Pancreas (tissue), 10 donors: Measurements from ENCODE around the gene AFF1. TPM values are rescaled to one million over a fixed set of nuclear protein-coding genes. Genes with fewer than 3 reads are reported as not detected.

ENCODE experiments used
- ATAC-seq, 4 donors: fragments of 200-7000 bp; cut with Tn5 transposase; one replicate each; pipeline versions ENCODE4 v1.8.0 to v1.9.1; 2020; ENCODE audit warnings: mild to moderate bottlenecking in 4 of 4, moderate library complexity in 4 of 4
- DNase-seq, 6 donors: peaks; one replicate each; pipeline ENCODE4 v3.0.0-alpha.2; 2020
- FAIRE-seq: peaks from 2 replicates; lab custom pipeline; 2012; peaks lifted over from hg19 to GRCh38; lab: Jason Lieb, UNC
- H3K27ac ChIP-seq, 4 donors: fragments of 200-600 bp; sonication (generic); 1 replicate in 3 of 4; 2 replicates in 1 of 4; pipeline versions ENCODE4 v1.5.0 to v1.8.0; 2020
- H3K27me3 ChIP-seq, 4 donors: fragments of 200-600 bp; one replicate each; pipeline ENCODE4 v1.8.0; 2021
- H3K36me3 ChIP-seq, 3 donors: fragments of 200-600 bp; sonication (generic) in 1 of 3; one replicate each; pipeline versions ENCODE4 v1.5.0 to v1.8.0; 2020 to 2021
- H3K4me1 ChIP-seq, 3 donors: fragments of 200-600 bp; one replicate each; pipeline ENCODE4 v1.8.0; 2021
- H3K4me3 ChIP-seq, 4 donors: fragments of 200-600 bp; sonication (generic) in 2 of 4; one replicate each; pipeline versions ENCODE4 v1.5.0 to v1.8.0; 2020 to 2021
- H3K9me3 ChIP-seq, 4 donors: fragments of 200-600 bp; one replicate each; pipeline ENCODE4 v1.8.0; 2021
- WGBS, 2 donors: extraction: QIAGEN DNeasy Blood & Tissue Kit; methylation state at CpG; one replicate each; pipeline ENCODE4 v1.1.7; 2013; 5-methylcytosine and 5-hydroxymethylcytosine counted together
- intact Hi-C, 3 donors: fragments of 100-400 bp; cut with DNase I; formaldehyde crosslinking; loops; one replicate each; pipeline versions ENCODE4 v1.11.1 to v1.14.2; 2022
- polyA plus RNA-seq, 2 donors: library from polyadenylated mRNA; stranded (reverse); fragments of 200-250 nt; gene quantifications; one replicate each; pipeline ENCODE4 v1.2.3, GENCODE V29; 2013
- total RNA-seq, 6 donors: library from RNA; stranded (reverse); fragmentation: NEBNext Ultra II Directional in 4 of 6; extraction: Animal tissue kit (Norgen Biotek cat#: 25700) in 4 of 6; gene quantifications; one replicate each; pipeline versions ENCODE4 v1.2.1 to v1.2.4, GENCODE V29; 2021 to 2023
- TF ChIP-seq, protein P1 (sequence below), 4 donors: fragments of 200-600 bp; sonication (generic) in 3 of 4; IDR thresholded peaks; one replicate each; pipeline versions ENCODE4 v1.5.0 to v1.8.0; 2021; ENCODE audit warnings: antibody characterized with exemption in 4 of 4
- donor health status: healthy with polysubstance abuse.
- donor health status: DM: no; HTN: no; CAD: no; lungs with moderate emphysema.
- donor health status: DM: no; HTN: no; CAD: no.
- donor health status: control.
- donor health status: control.
- donor health status: Bipolar disorder and iron deficiency.
- donor health status: DM: yes; HTN: yes; CAD: no.
- donor health status: DM: no; HTN: no; CAD: no.
- donor health status: DM: no; HTN: no; CAD: no.
- donor health status: DM: yes; HTN: yes; CAD: no.

AFF1 gene
- total and polyA plus RNA-seq, 8 donors, result 11.8 to 62.0 (median 40.4) TPM

DNA sequence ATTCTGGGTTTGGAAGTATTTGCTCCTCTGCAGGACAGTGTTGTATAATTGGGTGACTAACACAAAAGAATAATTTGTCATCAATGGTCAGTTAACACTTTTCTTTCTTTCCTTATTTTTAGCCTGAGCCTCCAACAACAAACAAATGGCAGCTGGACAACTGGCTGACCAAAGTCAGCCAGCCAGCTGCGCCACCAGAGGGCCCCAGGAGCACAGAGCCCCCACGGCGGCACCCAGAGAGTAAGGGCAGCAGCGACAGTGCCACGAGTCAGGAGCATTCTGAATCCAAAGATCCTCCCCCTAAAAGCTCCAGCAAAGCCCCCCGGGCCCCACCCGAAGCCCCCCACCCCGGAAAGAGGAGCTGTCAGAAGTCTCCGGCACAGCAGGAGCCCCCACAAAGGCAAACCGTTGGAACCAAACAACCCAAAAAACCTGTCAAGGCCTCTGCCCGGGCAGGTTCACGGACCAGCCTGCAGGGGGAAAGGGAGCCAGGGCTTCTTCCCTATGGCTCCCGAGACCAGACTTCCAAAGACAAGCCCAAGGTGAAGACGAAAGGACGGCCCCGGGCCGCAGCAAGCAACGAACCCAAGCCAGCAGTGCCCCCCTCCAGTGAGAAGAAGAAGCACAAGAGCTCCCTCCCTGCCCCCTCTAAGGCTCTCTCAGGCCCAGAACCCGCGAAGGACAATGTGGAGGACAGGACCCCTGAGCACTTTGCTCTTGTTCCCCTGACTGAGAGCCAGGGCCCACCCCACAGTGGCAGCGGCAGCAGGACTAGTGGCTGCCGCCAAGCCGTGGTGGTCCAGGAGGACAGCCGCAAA is 179.6 kb downstream of the AFF1 start:
- no peak for FAIRE-seq
- intact Hi-C loops, result loop anchor here in 1 of 3 donors (10.0 kb wide), 1 partner anchor 190 kb away; no protein-coding TSS in a partner anchor
- no peaks in the 10 kb centered on the region for H3K4me1 ChIP-seq
- TF ChIP-seq, protein P1, sequence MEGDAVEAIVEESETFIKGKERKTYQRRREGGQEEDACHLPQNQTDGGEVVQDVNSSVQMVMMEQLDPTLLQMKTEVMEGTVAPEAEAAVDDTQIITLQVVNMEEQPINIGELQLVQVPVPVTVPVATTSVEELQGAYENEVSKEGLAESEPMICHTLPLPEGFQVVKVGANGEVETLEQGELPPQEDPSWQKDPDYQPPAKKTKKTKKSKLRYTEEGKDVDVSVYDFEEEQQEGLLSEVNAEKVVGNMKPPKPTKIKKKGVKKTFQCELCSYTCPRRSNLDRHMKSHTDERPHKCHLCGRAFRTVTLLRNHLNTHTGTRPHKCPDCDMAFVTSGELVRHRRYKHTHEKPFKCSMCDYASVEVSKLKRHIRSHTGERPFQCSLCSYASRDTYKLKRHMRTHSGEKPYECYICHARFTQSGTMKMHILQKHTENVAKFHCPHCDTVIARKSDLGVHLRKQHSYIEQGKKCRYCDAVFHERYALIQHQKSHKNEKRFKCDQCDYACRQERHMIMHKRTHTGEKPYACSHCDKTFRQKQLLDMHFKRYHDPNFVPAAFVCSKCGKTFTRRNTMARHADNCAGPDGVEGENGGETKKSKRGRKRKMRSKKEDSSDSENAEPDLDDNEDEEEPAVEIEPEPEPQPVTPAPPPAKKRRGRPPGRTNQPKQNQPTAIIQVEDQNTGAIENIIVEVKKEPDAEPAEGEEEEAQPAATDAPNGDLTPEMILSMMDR (IDR thresholded peaks at IDR 0.05), result no peak
- H3K9me3 ChIP-seq, result no peaks in the 10 kb centered on the region
- DNase-seq, result peak in 2 of 6 donors; percentile 23 to 45
- 89 to 91% methylated on average over 24 of the region's 24 CpGs for WGBS, 2 donors
- no peak overlapping the region for H3K27ac ChIP-seq
- peaks cover 0 to 52% (median 11%) of the 10 kb centered on the region in 3 donors for H3K36me3 ChIP-seq
- no peak overlapping the region for H3K4me3 ChIP-seq
- ATAC-seq, result no peak
- H3K27me3 ChIP-seq, result no peaks in the 10 kb centered on the region

DNA sequence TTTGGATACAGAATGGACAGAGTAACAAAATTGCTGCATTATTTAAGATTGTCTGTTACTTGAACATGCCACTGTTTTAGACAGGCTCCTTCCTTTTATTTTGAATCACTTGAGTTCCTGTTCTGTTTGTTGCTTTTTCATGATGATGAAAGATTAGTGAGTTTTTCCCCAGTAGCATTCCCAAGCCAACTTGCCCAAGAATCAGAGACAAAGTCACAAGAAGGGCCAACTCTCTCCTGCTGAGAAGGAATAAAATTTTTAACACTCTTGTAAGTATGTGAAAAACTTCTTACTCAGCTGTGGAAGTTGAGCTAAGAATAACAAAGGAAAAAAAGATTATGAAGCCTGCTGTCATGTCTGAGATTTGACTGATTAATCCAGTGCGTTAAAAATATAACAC is 181.4 kb downstream of the AFF1 start:
- Histone ChIP-seq H3K27ac (no peak overlapping the region), H3K36me3 (peaks cover 0 to 63% (median 11%) of the 10 kb centered on the region in 3 donors), H3K4me1 (peaks cover 0 to 2% (median 0%) of the 10 kb centered on the region in 3 donors), H3K4me3 (no peak overlapping the region), H3K27me3 (no peaks in the 10 kb centered on the region), H3K9me3 (no peaks in the 10 kb centered on the region)
- DNase-seq (no peak), ATAC-seq (no peak), FAIRE-seq (no peak)
- intact Hi-C loops, result loop anchor here in 1 of 3 donors (10.0 kb wide), 1 partner anchor 191 kb away; no protein-coding TSS in a partner anchor
- TF ChIP-seq, protein P1 (IDR thresholded peaks at IDR 0.05), result no peak
- 79 to 82% methylated on average over 1 of the region's 1 CpG for WGBS, 2 donors

DNA sequence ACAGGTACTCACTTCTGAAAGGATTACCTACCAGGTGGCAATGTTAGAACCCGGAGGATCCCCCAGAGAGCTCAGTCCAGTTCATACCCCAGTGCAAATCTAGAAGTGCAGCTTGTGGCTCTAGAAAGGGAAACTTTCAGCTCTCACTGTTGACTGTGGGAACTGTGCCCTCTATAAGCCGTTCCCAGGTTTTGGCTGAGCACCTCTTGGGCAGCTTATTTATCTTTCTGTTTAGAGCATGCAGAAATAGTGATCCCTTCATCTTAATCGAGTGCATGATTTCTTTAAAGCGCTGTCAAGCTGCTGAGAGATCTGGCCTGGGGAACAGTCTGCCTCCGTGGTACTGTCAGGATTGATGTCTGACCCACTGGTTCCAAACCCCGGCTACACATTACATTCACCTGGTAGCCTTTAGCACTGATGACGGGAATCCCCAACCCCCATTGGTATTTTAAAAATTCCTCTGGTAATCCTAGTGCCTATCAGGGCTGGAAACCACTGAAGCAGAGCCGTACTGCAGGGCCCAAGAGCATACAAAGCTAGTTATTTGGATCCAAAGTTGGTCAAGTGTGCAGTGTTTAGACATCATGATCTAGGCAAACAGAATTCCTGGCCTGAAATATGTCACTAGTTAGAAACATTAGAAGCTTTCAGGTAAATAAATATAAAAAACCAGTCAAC is 182.4 kb downstream of the AFF1 start:
- peak; percentile 23 to 54 (median 36) for ATAC-seq
- peaks cover 0 to 57% (median 11%) of the 10 kb centered on the region in 3 donors for H3K36me3 ChIP-seq
- H3K4me1 ChIP-seq, result peaks cover 0 to 6% (median 0%) of the 10 kb centered on the region in 3 donors
- no peaks in the 10 kb centered on the region for H3K9me3 ChIP-seq
- no peaks in the 10 kb centered on the region for H3K27me3 ChIP-seq
- no peak for DNase-seq
- WGBS, 2 donors, result 56 to 57% methylated on average over 8 of the region's 8 CpGs
- peak overlapping the region in 2 of 4 donors; percentile 18 to 38 for H3K27ac ChIP-seq
- intact Hi-C loops, result loop anchor here in 1 of 3 donors (10.0 kb wide), 1 partner anchor 192 kb away; no protein-coding TSS in a partner anchor
- H3K4me3 ChIP-seq, result no peak overlapping the region
- no peak for FAIRE-seq
- TF ChIP-seq, protein P1 (IDR thresholded peaks at IDR 0.05), result no peak

DNA sequence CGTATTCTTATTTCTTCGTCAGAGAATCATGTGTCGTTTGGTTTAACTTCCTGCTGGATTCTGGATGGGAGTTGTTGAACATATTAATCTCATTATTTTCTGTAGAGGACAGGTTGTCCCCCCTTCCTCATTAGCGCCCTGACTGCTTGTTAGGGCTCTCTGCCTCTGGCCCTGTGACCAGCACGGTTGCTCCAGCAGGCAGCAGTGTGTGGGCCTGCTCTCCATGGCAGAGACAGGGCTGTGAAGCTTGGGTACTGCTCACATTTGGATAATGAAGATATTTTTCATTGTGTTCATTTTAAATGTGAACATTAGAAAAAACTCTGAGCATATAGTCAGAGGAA is 182.9 kb downstream of the AFF1 start:
- intact Hi-C loops, result loop anchor here in 1 of 3 donors (10.0 kb wide), 1 partner anchor 193 kb away; no protein-coding TSS in a partner anchor
- no peak for FAIRE-seq
- TF ChIP-seq, protein P1 (IDR thresholded peaks at IDR 0.05), result no peak
- WGBS, 2 donors, result 63 to 66% methylated on average over 5 of the region's 5 CpGs
- peak overlapping the region in 3 of 4 donors; percentile 18 to 38 (median 18) for H3K27ac ChIP-seq
- H3K36me3 ChIP-seq, result peaks cover 0 to 57% (median 11%) of the 10 kb centered on the region in 3 donors
- peak in 3 of 4 donors; percentile 20 to 57 (median 52) for ATAC-seq
- H3K4me1 ChIP-seq, result peaks cover 0 to 6% (median 4%) of the 10 kb centered on the region in 3 donors
- H3K4me3 ChIP-seq, result no peak overlapping the region
- H3K27me3 ChIP-seq, result no peaks in the 10 kb centered on the region
- DNase-seq, result no peak
- no peaks in the 10 kb centered on the region for H3K9me3 ChIP-seq
